Endothelial cell of umbilical vein (primary cell): ENCODE measurements around the gene CCDC60. TPM values are rescaled to one million over a fixed set of nuclear protein-coding genes. Genes with fewer than 3 reads are reported as not detected.

ENCODE experiments used
- BruUV-seq: library from RNA; stranded (reverse); fragments of 400-500 nt; replicated peaks from 2 replicates; lab custom pipeline; 2021; lab: Mats Ljungman, UMichigan
- CTCF ChIA-PET: fragments of 300-600, 350-600 bp; sonication (Branson Sonifier 250); formaldehyde crosslinking; loops from one replicate; lab custom pipeline; 2021; ENCODE audit warnings: antibody characterized with exemption, inconsistent platforms; lab: Charles Lee
- POLR2A ChIA-PET: fragments of 300-600, 350-600 bp; sonication (Branson Sonifier 250); formaldehyde crosslinking; loops from one replicate; lab custom pipeline; 2021; ENCODE audit warnings: antibody characterized with exemption, inconsistent platforms; lab: Charles Lee
- DNase-seq: peaks from one replicate; pipeline ENCODE4 v3.0.0-alpha.2; 2011; ENCODE audit warnings: low read depth, low spot score
- FAIRE-seq: peaks from 2 replicates; lab custom pipeline; 2011; peaks lifted over from hg19 to GRCh38; lab: Jason Lieb, UNC
- H2AFZ ChIP-seq: 2 replicates; pipeline ENCODE4 v1.6.0; 2012; ENCODE audit warnings: low read depth, low read length, control low read depth, inconsistent platforms
- H3K27ac ChIP-seq: 2 replicates; pipeline ENCODE4 v1.5.1; 2011; ENCODE audit warnings: low read depth, mild to moderate bottlenecking, control low read depth, low read length, moderate library complexity; ENCODE audit not compliant: insufficient read depth
- H3K27me3 ChIP-seq, 2 experiments: 2 replicates each; pipeline versions ENCODE4 v1.6.0 to v1.6.1; 2011; ENCODE audit warnings: low read length in 2 of 2, mixed read lengths in 1 of 2; ENCODE audit not compliant: control insufficient read depth in 2 of 2, insufficient read depth in 2 of 2
- H3K36me3 ChIP-seq, 2 experiments: 2 replicates in 1 of 2; 3 replicates in 1 of 2; pipeline ENCODE4 v1.5.1; 2011; ENCODE audit warnings: low read length in 2 of 2, mild to moderate bottlenecking in 1 of 2, moderate library complexity in 1 of 2; ENCODE audit not compliant: control insufficient read depth in 2 of 2, insufficient read depth in 2 of 2; ENCODE audit errors: extremely low read depth in 1 of 2
- H3K4me1 ChIP-seq: 3 replicates; pipeline ENCODE4 v1.5.1; 2011; ENCODE audit warnings: mild to moderate bottlenecking, low read length; ENCODE audit not compliant: control insufficient read depth, insufficient read depth; ENCODE audit errors: extremely low read depth
- H3K4me2 ChIP-seq: 2 replicates; pipeline ENCODE4 v1.6.1; 2011; ENCODE audit warnings: low read length, control low read depth, mixed read lengths; ENCODE audit not compliant: insufficient read depth
- H3K4me3 ChIP-seq, 3 experiments: fragments of 200-600 bp in 1 of 3; sonication (generic), shearing (Covaris generic) in 1 of 3; replicated peaks in 1 of 3; 2 replicates each; pipeline ENCODE4 v1.5.1; 2011 to 2016; ENCODE audit warnings: control low read depth in 3 of 3, low read length in 3 of 3, mild to moderate bottlenecking in 2 of 3, inconsistent platforms in 1 of 3, low read depth in 1 of 3, moderate library complexity in 1 of 3; ENCODE audit not compliant: insufficient read depth in 1 of 3
- H3K79me2 ChIP-seq: 2 replicates; pipeline ENCODE4 v1.6.0; 2012; ENCODE audit warnings: low read length, inconsistent platforms; ENCODE audit not compliant: control insufficient read depth, insufficient read depth
- H3K9ac ChIP-seq: replicated peaks from 2 replicates; pipeline ENCODE3; 2011; ENCODE audit warnings: low read length, control low read depth; ENCODE audit not compliant: insufficient read depth; ENCODE audit errors: extremely low read depth
- H3K9me1 ChIP-seq: replicated peaks from 3 replicates; pipeline ENCODE4 v1.6.0; 2011; ENCODE audit warnings: mild to moderate bottlenecking, low read length; ENCODE audit not compliant: control insufficient read depth, insufficient read depth; ENCODE audit errors: extremely low read depth
- H3K9me3 ChIP-seq: replicated peaks from 2 replicates; pipeline ENCODE4 v1.5.1; 2012; ENCODE audit warnings: low read length, inconsistent platforms; ENCODE audit not compliant: control insufficient read depth, insufficient read depth
- H4K20me1 ChIP-seq: replicated peaks from 2 replicates; pipeline ENCODE3; 2011; ENCODE audit warnings: mild to moderate bottlenecking, low read length; ENCODE audit not compliant: control insufficient read depth, insufficient read depth; ENCODE audit errors: extremely low read depth
- CTCF ChIP-seq, 2 donors: IDR thresholded peaks; 1 replicate in 1 of 2; 2 replicates in 1 of 2; pipeline ENCODE4 v1.5.1; 2011; ENCODE audit warnings: low read length in 2 of 2, mild to moderate bottlenecking in 2 of 2, moderate library complexity in 2 of 2, control low read depth in 1 of 2, inconsistent platforms in 1 of 2, low read depth in 1 of 2; ENCODE audit not compliant: insufficient read depth in 1 of 2; ENCODE audit errors: extremely low read depth in 1 of 2
- EZH2 ChIP-seq: IDR thresholded peaks from 2 replicates; pipeline ENCODE4 v1.6.1; 2012; ENCODE audit warnings: borderline replicate concordance, low read depth, mild to moderate bottlenecking, moderate library complexity, low read length, inconsistent platforms; ENCODE audit not compliant: severe bottlenecking
- FOS ChIP-seq: IDR thresholded peaks from 2 replicates; pipeline ENCODE4 v1.6.1; 2011; ENCODE audit warnings: mild to moderate bottlenecking, low read length, moderate library complexity, borderline replicate concordance; ENCODE audit not compliant: insufficient read depth
- GATA2 ChIP-seq: IDR thresholded peaks from 2 replicates; pipeline ENCODE4 v1.7.0; 2011; ENCODE audit warnings: low read depth, mild to moderate bottlenecking, moderate library complexity, mixed read lengths, low read length; ENCODE audit not compliant: insufficient read length, insufficient read depth
- JUN ChIP-seq: IDR thresholded peaks from 2 replicates; pipeline ENCODE4 v1.6.1; 2011; ENCODE audit warnings: borderline replicate concordance, low read depth; ENCODE audit not compliant: insufficient read length, insufficient read depth
- MAX ChIP-seq: IDR thresholded peaks from 2 replicates; pipeline ENCODE4 v1.6.1; 2011; ENCODE audit not compliant: insufficient read depth, insufficient read length
- MYC ChIP-seq: IDR thresholded peaks from one replicate; pipeline ENCODE4 v1.6.1; 2011; ENCODE audit warnings: mild to moderate bottlenecking, low read depth, low read length
- POLR2A ChIP-seq: IDR thresholded peaks from 2 replicates; pipeline ENCODE4 v1.6.1; 2012; ENCODE audit warnings: low read depth, mild to moderate bottlenecking, control low read depth, low read length
- POLR2AphosphoS5 ChIP-seq: IDR thresholded peaks from 2 replicates; pipeline ENCODE4 v1.6.1; 2012; ENCODE audit warnings: low read depth, mild to moderate bottlenecking, control low read depth, low read length, moderate library complexity; ENCODE audit not compliant: insufficient read depth
- dilution Hi-C: fragments of 300-500 bp; cut with MboI; formaldehyde crosslinking; loops from one replicate; pipeline ENCODE4 v1.15.0; 2019; ENCODE audit warnings: low sequenced_read_pairs; ENCODE audit not compliant: extremely low pct_ligation_motif_present
- intact Hi-C: fragments of 100-400 bp; cut with micrococcal nuclease; formaldehyde crosslinking; loops from one replicate; pipeline ENCODE4 v1.10.0; 2022
- polyA plus RNA-seq, 4 experiments: library from polyadenylated mRNA; depleted of rRNA in 3 of 4; stranded (reverse) in 3 of 4; unstranded in 1 of 4; fragments of >200 nt; gene quantifications; 2 replicates each; pipeline versions ENCODE4 v1.2.1 to v1.2.3, GENCODE V29; 2011 to 2012; ENCODE audit warnings: missing spikeins in 1 of 4
- total RNA-seq: library from RNA; stranded (reverse); gene quantifications from 2 replicates; pipeline ENCODE4 v1.2.3, GENCODE V29; 2021

Gene CCDC60
- total and polyA plus RNA-seq, 2 donors (not counting 3 experiments of a cell fraction or from before 2014, with no cell fraction given), result not detected

- no peaks in the 10 kb centered on the region for H3K9me1 ChIP-seq
- no peaks in the 10 kb centered on the region for H3K4me1 ChIP-seq
- H3K27ac ChIP-seq, result no peak overlapping the region
- BruUV-seq, result no TSS peak
- intact Hi-C loops (no loop called here), dilution Hi-C loops (no loop called here)
- DNase-seq, result no peak
- H3K4me3 ChIP-seq, result no peak overlapping the region
- no peaks in the 10 kb centered on the region for H4K20me1 ChIP-seq
- ChIA-PET POLR2A (no interaction called here), CTCF (no interaction called here)
- TF ChIP-seq POLR2AphosphoS5 (no peak), EZH2 (no peak), GATA2 (no peak), MYC (no peak), CTCF (IDR thresholded peaks at IDR 0.05; ENCODE audit: extremely low read depth in 1 of 2, insufficient read depth in 1 of 2, low read depth in 1 of 2, low read length in 2 of 2) (no peak), MAX (no peak), FOS (no peak), POLR2A (no peak), JUN (no peak)
- H3K4me2 ChIP-seq, result no peak overlapping the region
- no peaks in the 10 kb centered on the region for H3K36me3 ChIP-seq
- no peak for FAIRE-seq
- no peak overlapping the region for H2AFZ ChIP-seq
- no peak overlapping the region for H3K9ac ChIP-seq
- no peaks in the 10 kb centered on the region for H3K9me3 ChIP-seq
- no peaks in the 10 kb centered on the region for H3K27me3 ChIP-seq
- no peaks in the 10 kb centered on the region for H3K79me2 ChIP-seq
Measured at GRCh38 chr12:119320678-119321077, 13.9 kb upstream of the CCDC60 start.
